H9 (cell line): Measurements from ENCODE around the gene DRGX. TPM values are rescaled to one million over a fixed set of nuclear protein-coding genes. Genes with fewer than 3 reads are reported as not detected.

Source experiments
- DNase-seq: peaks from one replicate; pipeline ENCODE4 v3.0.0-alpha.2; 2017
- H2AFZ ChIP-seq: one replicate; pipeline ENCODE4 v1.6.1; 2013; ENCODE audit warnings: mild to moderate bottlenecking, low read length, control low read depth, moderate library complexity
- H2AK5ac ChIP-seq: 2 replicates; pipeline ENCODE4 v1.6.1; 2013; ENCODE audit warnings: low read length, control low read depth, mixed read lengths; ENCODE audit not compliant: insufficient read length
- H2BK120ac ChIP-seq: one replicate; pipeline ENCODE4 v1.6.1; 2013; ENCODE audit warnings: low read depth, mild to moderate bottlenecking, low read length, control low read depth, inconsistent platforms; ENCODE audit not compliant: poor library complexity, severe bottlenecking
- H2BK12ac ChIP-seq: 2 replicates; pipeline ENCODE4 v1.6.1; 2013; ENCODE audit warnings: low read length, control low read depth, mixed read lengths, low read depth; ENCODE audit not compliant: insufficient read length
- H2BK15ac ChIP-seq: 2 replicates; pipeline ENCODE4 v1.6.1; 2013; ENCODE audit warnings: low read depth, low read length, control low read depth
- H2BK20ac ChIP-seq: one replicate; pipeline ENCODE4 v1.6.1; 2013; ENCODE audit warnings: low read depth, mild to moderate bottlenecking, low read length, control low read depth, inconsistent platforms; ENCODE audit not compliant: poor library complexity, severe bottlenecking
- H2BK5ac ChIP-seq: 2 replicates; pipeline ENCODE4 v1.6.1; 2013; ENCODE audit warnings: low read length, control low read depth, mixed read lengths; ENCODE audit not compliant: insufficient read length
- H3K14ac ChIP-seq: 2 replicates; pipeline ENCODE4 v1.6.1; 2013; ENCODE audit warnings: low read length, control low read depth; ENCODE audit not compliant: insufficient read depth
- H3K18ac ChIP-seq: 2 replicates; pipeline ENCODE4 v1.6.1; 2013; ENCODE audit warnings: low read depth, mild to moderate bottlenecking, mixed read lengths, low read length, control low read depth; ENCODE audit not compliant: insufficient read length
- H3K23ac ChIP-seq: 2 replicates; pipeline ENCODE4 v1.6.1; 2013; ENCODE audit warnings: low read length, control low read depth, mixed read lengths, low read depth; ENCODE audit not compliant: insufficient read length
- H3K23me2 ChIP-seq: 2 replicates; pipeline ENCODE4 v1.6.1; 2013; ENCODE audit warnings: low read depth, mild to moderate bottlenecking, mixed read lengths, low read length, control low read depth; ENCODE audit not compliant: insufficient read length, poor library complexity, severe bottlenecking
- H3K27ac ChIP-seq: 2 replicates; pipeline ENCODE4 v1.5.1; 2013; ENCODE audit warnings: low read length, control low read depth, mixed read lengths, low read depth; ENCODE audit not compliant: insufficient read length
- H3K27me3 ChIP-seq: 2 replicates; pipeline ENCODE4 v1.6.1; 2013; ENCODE audit warnings: low read length, control low read depth, inconsistent platforms; ENCODE audit not compliant: insufficient read depth
- H3K4ac ChIP-seq: 2 replicates; pipeline ENCODE4 v1.6.1; 2013; ENCODE audit warnings: low read depth, mild to moderate bottlenecking, control low read depth, inconsistent platforms, low read length, moderate library complexity
- H3K4me1 ChIP-seq: 2 replicates; pipeline ENCODE4 v1.6.1; 2013; ENCODE audit warnings: low read length, control low read depth, inconsistent platforms; ENCODE audit not compliant: insufficient read depth
- H3K4me2 ChIP-seq: 2 replicates; pipeline ENCODE4 v1.6.1; 2013; ENCODE audit warnings: low read length, control low read depth, mixed read lengths; ENCODE audit not compliant: insufficient read length, insufficient read depth
- H3K56ac ChIP-seq: 2 replicates; pipeline ENCODE4 v1.6.1; 2013; ENCODE audit warnings: low read depth, mild to moderate bottlenecking, mixed read lengths, low read length, control low read depth; ENCODE audit not compliant: insufficient read length
- H3K79me1 ChIP-seq: 2 replicates; pipeline ENCODE4 v1.6.1; 2013; ENCODE audit warnings: low read depth, mild to moderate bottlenecking, moderate library complexity, low read length, control low read depth, inconsistent platforms; ENCODE audit not compliant: insufficient read depth, poor library complexity, severe bottlenecking
- H3K79me2 ChIP-seq: 2 replicates; pipeline ENCODE4 v1.6.1; 2013; ENCODE audit warnings: low read length, control low read depth, inconsistent platforms; ENCODE audit not compliant: insufficient read depth
- H3K9ac ChIP-seq: 2 replicates; pipeline ENCODE4 v1.6.1; 2013; ENCODE audit warnings: low read length, control low read depth, mixed read lengths; ENCODE audit not compliant: insufficient read length; ENCODE audit errors: extremely low read depth
- H3K9me3 ChIP-seq: one replicate; pipeline ENCODE4 v1.6.1; 2013; ENCODE audit warnings: low read depth, low read length, inconsistent platforms; ENCODE audit not compliant: control insufficient read depth
- H3T11ph ChIP-seq: one replicate; pipeline ENCODE4 v1.6.1; 2013; ENCODE audit warnings: mild to moderate bottlenecking, low read length, control low read depth, inconsistent platforms
- H4K20me1 ChIP-seq: one replicate; pipeline ENCODE4 v1.6.1; 2013; ENCODE audit not compliant: control insufficient read depth, insufficient read length, insufficient read depth
- H4K5ac ChIP-seq: 2 replicates; pipeline ENCODE4 v1.6.1; 2013; ENCODE audit warnings: low read depth, mild to moderate bottlenecking, mixed read lengths, low read length, control low read depth; ENCODE audit not compliant: insufficient read length
- H4K8ac ChIP-seq: replicated peaks from 2 replicates; pipeline ENCODE4 v1.6.1; 2013; ENCODE audit warnings: low read length, control low read depth, mixed read lengths, low read depth; ENCODE audit not compliant: insufficient read length
- H4K91ac ChIP-seq: 2 replicates; pipeline ENCODE4 v1.6.1; 2013; ENCODE audit warnings: low read depth, mild to moderate bottlenecking, moderate library complexity, mixed read lengths, low read length, control low read depth; ENCODE audit not compliant: insufficient read length
- H3K27ac Mint-ChIP-seq, 3 experiments: 2 replicates in 2 of 3; 3 replicates in 1 of 3; pipeline ENCODE4 v1.8.0; 2020 to 2021; ENCODE audit warnings: mixed read lengths in 3 of 3, mild to moderate bottlenecking in 1 of 3, moderate library complexity in 1 of 3
- H3K27me3 Mint-ChIP-seq: 2 replicates; pipeline ENCODE4 v1.8.0; 2021; ENCODE audit warnings: low read depth, mild to moderate bottlenecking, moderate library complexity, mixed read lengths
- H3K36me3 Mint-ChIP-seq, 3 experiments: 2 replicates in 2 of 3; 3 replicates in 1 of 3; pipeline ENCODE4 v1.8.0; 2020 to 2021; ENCODE audit warnings: low read depth in 3 of 3, mixed read lengths in 3 of 3; ENCODE audit not compliant: insufficient read depth in 1 of 3
- H3K4me1 Mint-ChIP-seq, 2 experiments: 2 replicates each; pipeline ENCODE4 v1.8.0; 2020; ENCODE audit warnings: mixed read lengths in 2 of 2
- H3K4me3 Mint-ChIP-seq, 2 experiments: 2 replicates in 1 of 2; 3 replicates in 1 of 2; pipeline ENCODE4 v1.8.0; 2020 to 2021; ENCODE audit warnings: mild to moderate bottlenecking in 2 of 2, mixed read lengths in 2 of 2, moderate library complexity in 1 of 2
- H3K9me3 Mint-ChIP-seq, 2 experiments: 2 replicates in 1 of 2; 3 replicates in 1 of 2; pipeline ENCODE4 v1.8.0; 2020; ENCODE audit warnings: mild to moderate bottlenecking in 2 of 2, mixed read lengths in 2 of 2, moderate library complexity in 1 of 2
- CTCF ChIP-seq: fragments of 200-600 bp; sonication (generic); conservative IDR thresholded peaks from 3 replicates; pipeline ENCODE4 v1.8.0; 2021; ENCODE audit warnings: antibody characterized with exemption, mild to moderate bottlenecking
- whole genome bisulfite sequencing: extraction: QIAGEN DNeasy Blood & Tissue Kit; methylation state at CpG from one replicate; pipeline ENCODE4 v1.1.7; 2013; ENCODE audit warnings: missing lambda C conversion rate, low lambda C conversion rate, mixed read lengths; ENCODE audit not compliant: insufficient read length; ENCODE audit errors: extremely low coverage; 5-methylcytosine and 5-hydroxymethylcytosine counted together
- total RNA-seq: library from RNA; stranded (reverse); gene quantifications from 2 replicates; pipeline ENCODE4 v1.2.1, GENCODE V29; 2021

Gene DRGX
- total RNA-seq, 1 experiment from 2014 or later, result not detected

GRCh38 chr10:49314806-49315205 is 81.1 kb downstream of the DRGX start:
- Histone ChIP-seq H2BK20ac (no peak overlapping the region), H3K23me2 (no peaks in the 10 kb centered on the region), H3K4ac (no peak overlapping the region), H3K9me3 (no peaks in the 10 kb centered on the region), H3K27ac (no peak overlapping the region), H4K8ac (no peak overlapping the region), H3K18ac (no peak overlapping the region), H4K5ac (no peak overlapping the region), H3K4me1 (no peaks in the 10 kb centered on the region), H3K56ac (no peak overlapping the region), H2BK120ac (no peak overlapping the region), H3K4me2 (no peak overlapping the region), H4K20me1 (no peaks in the 10 kb centered on the region), H2BK15ac (no peak overlapping the region), H3T11ph (no peak overlapping the region), H3K79me2 (no peaks in the 10 kb centered on the region), H3K23ac (no peak overlapping the region), H2AK5ac (no peak overlapping the region), H2BK5ac (no peak overlapping the region), H3K9ac (no peak overlapping the region), H3K14ac (no peak overlapping the region), H4K91ac (no peak overlapping the region), H2BK12ac (no peak overlapping the region), H2AFZ (no peak overlapping the region), H3K79me1 (no peaks in the 10 kb centered on the region), H3K27me3 (no peaks in the 10 kb centered on the region)
- WGBS, result no CpG with 5 or more reads among the region's 5 CpGs
- Mint-ChIP-seq H3K27me3 (peaks cover 14% of the 10 kb centered on the region), H3K4me3 (no peak overlapping the region), H3K36me3 (no peaks in the 10 kb centered on the region), H3K4me1 (no peaks in the 10 kb centered on the region), H3K9me3 (no peaks in the 10 kb centered on the region), H3K27ac (no peak overlapping the region)
- TF ChIP-seq CTCF, result no peak
- DNase-seq, result no peak

Other genes with a start within 250 kb of the DRGX start
- gene TMEM273, start 207.7 kb downstream of the DRGX start, total RNA-seq, result not detected in 2 replicates
- gene C10orf71, start 96.9 kb downstream of the DRGX start, total RNA-seq, result not detected in 2 replicates
- 18.2 and 19.5 TPM in 2 replicates for gene ERCC6, start 143.0 kb upstream of the DRGX start, total RNA-seq
- not detected in 2 replicates for gene SLC18A3, start 214.2 kb upstream of the DRGX start, total RNA-seq
- not detected in 2 replicates for gene CHAT, start 217.9 kb upstream of the DRGX start, total RNA-seq